OCI-LY3 (cell line): ENCODE measurements around the gene CSTA.

ENCODE experiments used
- EZH2phosphoT487 ChIP-seq: fragments of 200-600 bp; shearing (Covaris generic); IDR thresholded peaks from 2 replicates; pipeline ENCODE4 v1.6.1; 2018; ENCODE audit warnings: antibody characterized with exemption, mixed run types, low read depth
- TF ChIP-seq, protein P1 (sequence below): fragments of 200-600, 300-600 bp; sonication (generic); IDR thresholded peaks from 2 replicates; pipeline ENCODE4 v1.5.1; 2014; ENCODE audit warnings: antibody characterized with exemption, low read length, low read depth

DNA sequence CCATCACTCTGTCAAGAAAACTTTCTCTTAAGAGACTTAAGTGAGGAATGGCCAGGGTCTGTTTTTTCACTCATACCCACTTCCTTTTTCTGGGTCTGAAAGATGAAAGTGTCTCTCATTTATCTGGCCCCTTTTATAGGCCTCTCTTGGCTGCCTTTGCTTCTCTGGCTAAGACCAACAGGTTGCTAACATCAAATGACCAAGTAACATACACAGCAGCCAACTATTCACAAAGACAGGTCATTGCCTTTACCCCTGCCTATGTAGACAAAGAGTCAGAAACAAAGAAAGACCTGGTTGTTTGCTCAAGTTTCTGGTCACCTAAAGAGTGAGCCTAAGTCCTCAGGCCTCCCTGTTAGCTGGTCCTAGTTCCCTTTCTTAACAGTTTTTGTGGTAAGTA, 24.0 kb upstream of the CSTA start:
- TF ChIP-seq, protein P1, sequence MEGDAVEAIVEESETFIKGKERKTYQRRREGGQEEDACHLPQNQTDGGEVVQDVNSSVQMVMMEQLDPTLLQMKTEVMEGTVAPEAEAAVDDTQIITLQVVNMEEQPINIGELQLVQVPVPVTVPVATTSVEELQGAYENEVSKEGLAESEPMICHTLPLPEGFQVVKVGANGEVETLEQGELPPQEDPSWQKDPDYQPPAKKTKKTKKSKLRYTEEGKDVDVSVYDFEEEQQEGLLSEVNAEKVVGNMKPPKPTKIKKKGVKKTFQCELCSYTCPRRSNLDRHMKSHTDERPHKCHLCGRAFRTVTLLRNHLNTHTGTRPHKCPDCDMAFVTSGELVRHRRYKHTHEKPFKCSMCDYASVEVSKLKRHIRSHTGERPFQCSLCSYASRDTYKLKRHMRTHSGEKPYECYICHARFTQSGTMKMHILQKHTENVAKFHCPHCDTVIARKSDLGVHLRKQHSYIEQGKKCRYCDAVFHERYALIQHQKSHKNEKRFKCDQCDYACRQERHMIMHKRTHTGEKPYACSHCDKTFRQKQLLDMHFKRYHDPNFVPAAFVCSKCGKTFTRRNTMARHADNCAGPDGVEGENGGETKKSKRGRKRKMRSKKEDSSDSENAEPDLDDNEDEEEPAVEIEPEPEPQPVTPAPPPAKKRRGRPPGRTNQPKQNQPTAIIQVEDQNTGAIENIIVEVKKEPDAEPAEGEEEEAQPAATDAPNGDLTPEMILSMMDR: no peak
- no peak for TF ChIP-seq EZH2phosphoT487
